Chondrocyte (in vitro differentiated cells): Measurements from ENCODE around the gene PTF1A. TPM values are rescaled to one million over a fixed set of nuclear protein-coding genes. Genes with fewer than 3 reads are reported as not detected.

ENCODE experiments used
- DNase-seq: peaks from one replicate; pipeline ENCODE4 v3.0.0; 2021; ENCODE audit warnings: mixed read lengths, low spot score
- H3K27ac Mint-ChIP-seq: one replicate; pipeline ENCODE4 v1.8.0; 2021; ENCODE audit warnings: mild to moderate bottlenecking, moderate library complexity, mixed read lengths; ENCODE audit not compliant: unreplicated experiment
- H3K27me3 Mint-ChIP-seq: 2 replicates; pipeline ENCODE4 v1.8.0; 2021; ENCODE audit warnings: low read depth, mixed read lengths
- H3K36me3 Mint-ChIP-seq: 2 replicates; pipeline ENCODE4 v1.8.0; 2021; ENCODE audit warnings: low read depth, mixed read lengths
- H3K4me1 Mint-ChIP-seq: 2 replicates; pipeline ENCODE4 v1.8.0; 2021; ENCODE audit warnings: low read depth, mild to moderate bottlenecking, mixed read lengths
- H3K4me3 Mint-ChIP-seq: one replicate; pipeline ENCODE4 v1.8.0; 2021; ENCODE audit warnings: mild to moderate bottlenecking, moderate library complexity, mixed read lengths; ENCODE audit not compliant: unreplicated experiment
- H3K9me3 Mint-ChIP-seq: 2 replicates; pipeline ENCODE4 v1.8.0; 2021; ENCODE audit warnings: low read depth, mixed read lengths
- CTCF ChIP-seq: fragments of 200-600 bp; sonication (generic); IDR thresholded peaks from 2 replicates; pipeline ENCODE4 v1.5.0; 2021; ENCODE audit warnings: antibody characterized with exemption, mild to moderate bottlenecking, moderate library complexity
- total RNA-seq: library from RNA; stranded (reverse); gene quantifications from 3 replicates; pipeline ENCODE4 v1.2.1, GENCODE V29; 2021

PTF1A gene
- total RNA-seq, 1 donor from 2014 or later: not detected

GRCh38 chr10:23187155-23187554 lies 5.0 kb upstream of the PTF1A start:
- TF ChIP-seq CTCF: no peak
- Mint-ChIP-seq H3K27ac (no peak overlapping the region), H3K27me3 (peaks cover 60% of the 10 kb centered on the region), H3K36me3 (no peaks in the 10 kb centered on the region), H3K9me3 (no peaks in the 10 kb centered on the region), H3K4me1 (peaks cover 5% of the 10 kb centered on the region), H3K4me3 (no peak overlapping the region)
- DNase-seq: no peak

- Mint-ChIP-seq H3K9me3 (no peaks in the 10 kb centered on the region), H3K36me3 (no peaks in the 10 kb centered on the region), H3K4me1 (peaks cover 10% of the 10 kb centered on the region), H3K27ac (no peak overlapping the region), H3K27me3 (peaks cover 61% of the 10 kb centered on the region), H3K4me3 (no peak overlapping the region)
- no peak for TF ChIP-seq CTCF
- no peak for DNase-seq
These were observed 3.1 kb upstream of the PTF1A start for GRCh38 chr10:23189024-23189423.

GRCh38 chr10:23190872-23191763 lies 994 bp upstream of the PTF1A start:
- peaks cover 71% of the 10 kb centered on the region for H3K27me3 Mint-ChIP-seq
- no peak overlapping the region for H3K4me3 Mint-ChIP-seq
- H3K27ac Mint-ChIP-seq: no peak overlapping the region
- DNase-seq: no peak
- no peak for TF ChIP-seq CTCF
- peaks cover 10% of the 10 kb centered on the region for H3K4me1 Mint-ChIP-seq
- H3K9me3 Mint-ChIP-seq: no peaks in the 10 kb centered on the region
- no peaks in the 10 kb centered on the region for H3K36me3 Mint-ChIP-seq

GRCh38 chr10:23192712-23193434 lies 761 bp downstream of the PTF1A start:
- Mint-ChIP-seq H3K4me3 (peak overlapping the region; percentile 46), H3K36me3 (no peaks in the 10 kb centered on the region), H3K27me3 (peaks cover 77% of the 10 kb centered on the region), H3K9me3 (no peaks in the 10 kb centered on the region), H3K27ac (no peak overlapping the region), H3K4me1 (peaks cover 10% of the 10 kb centered on the region)
- no peak for TF ChIP-seq CTCF
- no peak for DNase-seq

- Mint-ChIP-seq H3K27me3 (peaks cover 77% of the 10 kb centered on the region), H3K4me3 (no peak overlapping the region), H3K4me1 (peaks cover 10% of the 10 kb centered on the region), H3K9me3 (no peaks in the 10 kb centered on the region), H3K27ac (no peak overlapping the region), H3K36me3 (no peaks in the 10 kb centered on the region)
- no peak for DNase-seq
- no peak for TF ChIP-seq CTCF
These were observed 1.4 kb downstream of the PTF1A start for GRCh38 chr10:23193435-23194074.
